Measurements from ENCODE around the gene HELZ2. TPM values are rescaled to one million over a fixed set of nuclear protein-coding genes. Genes with fewer than 3 reads are reported as not detected.

Gene HELZ2
- total RNA-seq, 8 experiments from 2014 or later, result 4.7 to 19.3 (median 14.1) TPM

- peak in 1 of 8 experiments; percentile 1 for ATAC-seq (replicated peaks in 6 of 8)
- Histone ChIP-seq H3K4me3 (no peak overlapping the region), H3K27ac (no peak overlapping the region), H3K4me1 (replicated peaks in 1 of 2) (peaks cover 0 to 10% of the 10 kb centered on the region in 2 donors)
- 40 to 80% (median 48%) methylated on average over 1 to 4 of the region's 20 CpGs; no CpG with 5 or more reads in 7 of the 10 experiments for WGBS, 10 experiments
- in situ Hi-C loops (cut with MboI; ENCODE audit: low pct_unique_long_range_greater_than_20kb in 2 of 9, low sequenced_read_pairs in 9 of 9, unreplicated experiment in 9 of 9), result loop anchor here in 1 of 9 experiments (25.0 kb wide), 1 partner anchor 316 kb away; the partner anchor contains the start of genes ABHD16B and TPD52L2
These were observed 27.6 kb downstream of the HELZ2 start for GRCh38 chr20:63546256-63546955.

GRCh38 chr20:63545814-63546213 is 28.2 kb downstream of the HELZ2 start:
- ATAC-seq (replicated peaks in 6 of 8), result no peak
- Histone ChIP-seq H3K27ac (no peak overlapping the region), H3K4me3 (no peak overlapping the region), H3K4me1 (replicated peaks in 1 of 2) (peaks cover 0 to 7% of the 10 kb centered on the region in 2 donors)
- 0 to 80% (median 59%) methylated on average over 1 to 3 of the region's 6 CpGs; no CpG with 5 or more reads in 5 of the 10 experiments for WGBS, 10 experiments
- in situ Hi-C loops (cut with MboI; ENCODE audit: low pct_unique_long_range_greater_than_20kb in 2 of 9, low sequenced_read_pairs in 9 of 9, unreplicated experiment in 9 of 9), result loop anchor here in 1 of 9 experiments (25.0 kb wide), 1 partner anchor 316 kb away; the partner anchor contains the start of genes ABHD16B and TPD52L2

GRCh38 chr20:63544958-63545516 is 29.0 kb downstream of the HELZ2 start:
- 40 to 90% (median 55%) methylated on average over 2 to 5 of the region's 19 CpGs; no CpG with 5 or more reads in 6 of the 10 experiments for WGBS, 10 experiments
- H3K27ac ChIP-seq, result no peak overlapping the region
- H3K4me3 ChIP-seq, result no peak overlapping the region
- in situ Hi-C loops (cut with MboI; ENCODE audit: low pct_unique_long_range_greater_than_20kb in 2 of 9, low sequenced_read_pairs in 9 of 9, unreplicated experiment in 9 of 9), result loop anchor here in 1 of 9 experiments (25.0 kb wide), 1 partner anchor 317 kb away; the partner anchor contains the start of genes ABHD16B and TPD52L2
- H3K4me1 ChIP-seq (replicated peaks in 1 of 2), result peaks cover 4 to 10% of the 10 kb centered on the region in 2 donors
- peak in 3 of 8 experiments; percentile 16 to 24 (median 20) for ATAC-seq (replicated peaks in 6 of 8)

- no peak for ATAC-seq (replicated peaks in 6 of 8)
- in situ Hi-C loops (cut with MboI; ENCODE audit: low pct_unique_long_range_greater_than_20kb in 2 of 9, low sequenced_read_pairs in 9 of 9, unreplicated experiment in 9 of 9), result loop anchor here in 1 of 9 experiments (25.0 kb wide), 1 partner anchor 318 kb away; the partner anchor contains the start of genes ABHD16B and TPD52L2
- Histone ChIP-seq H3K4me3 (no peak overlapping the region), H3K27ac (no peak overlapping the region), H3K4me1 (replicated peaks in 1 of 2) (peaks cover 4 to 13% of the 10 kb centered on the region in 2 donors)
- 48 to 80% (median 69%) methylated on average over 1 to 5 of the region's 27 CpGs; no CpG with 5 or more reads in 6 of the 10 experiments for WGBS, 10 experiments
These were observed 29.6 kb downstream of the HELZ2 start for GRCh38 chr20:63544241-63544957.

- no peak overlapping the region for H3K27ac ChIP-seq
- H3K4me1 ChIP-seq (replicated peaks in 1 of 2), result peaks cover 4 to 13% of the 10 kb centered on the region in 2 donors
- in situ Hi-C loops (cut with MboI; ENCODE audit: low pct_unique_long_range_greater_than_20kb in 2 of 9, low sequenced_read_pairs in 9 of 9, unreplicated experiment in 9 of 9), result loop anchor here in 1 of 9 experiments (25.0 kb wide), 1 partner anchor 319 kb away; the partner anchor contains the start of genes ABHD16B and TPD52L2
- ATAC-seq (replicated peaks in 6 of 8), result no peak
- WGBS, 10 experiments, result 53 to 87% (median 78%) methylated on average over 4 to 6 of the region's 6 CpGs
- H3K4me3 ChIP-seq, result no peak overlapping the region
These were observed 30.3 kb downstream of the HELZ2 start for GRCh38 chr20:63543733-63544132.

- in situ Hi-C loops (cut with MboI; ENCODE audit: low pct_unique_long_range_greater_than_20kb in 2 of 9, low sequenced_read_pairs in 9 of 9, unreplicated experiment in 9 of 9), result loop anchor here in 1 of 9 experiments (25.0 kb wide), 1 partner anchor 319 kb away; the partner anchor contains the start of genes ABHD16B and TPD52L2
- H3K4me3 ChIP-seq, result no peak overlapping the region
- ATAC-seq (replicated peaks in 6 of 8), result no peak
- WGBS, 10 experiments, result 75 to 90% methylated on average over 2 of the region's 10 CpGs; no CpG with 5 or more reads in 8 of the 10 experiments
- H3K27ac ChIP-seq, result no peak overlapping the region
- H3K4me1 ChIP-seq (replicated peaks in 1 of 2), result peaks cover 5 to 14% of the 10 kb centered on the region in 2 donors
These were observed 30.9 kb downstream of the HELZ2 start for GRCh38 chr20:63543131-63543530.

- Histone ChIP-seq H3K4me1 (replicated peaks in 1 of 2) (peaks cover 7 to 12% of the 10 kb centered on the region in 2 donors), H3K27ac (no peak overlapping the region), H3K4me3 (no peak overlapping the region)
- in situ Hi-C loops (cut with MboI; ENCODE audit: low pct_unique_long_range_greater_than_20kb in 2 of 9, low sequenced_read_pairs in 9 of 9, unreplicated experiment in 9 of 9), result loop anchor here in 1 of 9 experiments (25.0 kb wide), 1 partner anchor 320 kb away; the partner anchor contains the start of genes ABHD16B and TPD52L2
- 73% methylated on average over 2 of the region's 10 CpGs; no CpG with 5 or more reads in 9 of the 10 experiments for WGBS, 10 experiments
- no peak for ATAC-seq (replicated peaks in 6 of 8)
These were observed 31.3 kb downstream of the HELZ2 start for GRCh38 chr20:63542696-63543095.

- WGBS, 10 experiments, result 0% methylated on average over 1 of the region's 36 CpGs; no CpG with 5 or more reads in 9 of the 10 experiments
- ATAC-seq (replicated peaks in 6 of 8), result peak in 1 of 8 experiments; percentile 2
- in situ Hi-C loops (cut with MboI; ENCODE audit: low pct_unique_long_range_greater_than_20kb in 2 of 9, low sequenced_read_pairs in 9 of 9, unreplicated experiment in 9 of 9), result loop anchor here in 1 of 9 experiments (25.0 kb wide), 1 partner anchor 320 kb away; the partner anchor contains the start of genes ABHD16B and TPD52L2
These were observed 31.9 kb downstream of the HELZ2 start for GRCh38 chr20:63542031-63542559.

GRCh38 chr20:63541371-63541770 is 32.7 kb downstream of the HELZ2 start:
- in situ Hi-C loops (cut with MboI; ENCODE audit: low pct_unique_long_range_greater_than_20kb in 2 of 9, low sequenced_read_pairs in 9 of 9, unreplicated experiment in 9 of 9), result loop anchor here in 1 of 9 experiments (25.0 kb wide), 1 partner anchor 321 kb away; the partner anchor contains the start of genes ABHD16B and TPD52L2
- Histone ChIP-seq H3K4me3 (no peak overlapping the region), H3K27ac (no peak overlapping the region), H3K4me1 (replicated peaks in 1 of 2) (peaks cover 9 to 10% of the 10 kb centered on the region in 2 donors)
- 98 to 100% methylated on average over 3 to 8 of the region's 28 CpGs; no CpG with 5 or more reads in 8 of the 10 experiments for WGBS, 10 experiments
- no peak for ATAC-seq (replicated peaks in 6 of 8)

More at GRCh38 chr20:63542031-63542559, 31.9 kb downstream of the HELZ2 start:
- Histone ChIP-seq H3K27ac (no peak overlapping the region), H3K4me1 (replicated peaks in 1 of 2) (peaks cover 9 to 12% of the 10 kb centered on the region in 2 donors), H3K4me3 (no peak overlapping the region)

GRCh38 chr20:63540417-63541186 is 33.4 kb downstream of the HELZ2 start:
- Histone ChIP-seq H3K27ac (peak overlapping the region in 1 of 2 donors; percentile 34), H3K4me3 (no peak overlapping the region), H3K4me1 (replicated peaks in 1 of 2) (peaks cover 9 to 10% of the 10 kb centered on the region in 2 donors)
- ATAC-seq (replicated peaks in 6 of 8), result peak in 6 of 8 experiments; percentile 4 to 84 (median 74)
- in situ Hi-C loops (cut with MboI; ENCODE audit: low pct_unique_long_range_greater_than_20kb in 2 of 9, low sequenced_read_pairs in 9 of 9, unreplicated experiment in 9 of 9), result loop anchor here in 1 of 9 experiments (25.0 kb wide), 1 partner anchor 322 kb away; the partner anchor contains the start of genes ABHD16B and TPD52L2
- WGBS, 10 experiments, result 16 to 100% (median 57%) methylated on average over 2 to 15 of the region's 49 CpGs; no CpG with 5 or more reads in 5 of the 10 experiments

Data from motor neuron (in vitro differentiated cells).